ENCODE data around the gene RNF181.
"Not testable (repeated sequence)": the region's sequence is repeated elsewhere in the genome, so short reads cannot be mapped to it uniquely, and the experiment has no call there.

The RNF181 gene, protein sequence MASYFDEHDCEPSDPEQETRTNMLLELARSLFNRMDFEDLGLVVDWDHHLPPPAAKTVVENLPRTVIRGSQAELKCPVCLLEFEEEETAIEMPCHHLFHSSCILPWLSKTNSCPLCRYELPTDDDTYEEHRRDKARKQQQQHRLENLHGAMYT

DNA sequence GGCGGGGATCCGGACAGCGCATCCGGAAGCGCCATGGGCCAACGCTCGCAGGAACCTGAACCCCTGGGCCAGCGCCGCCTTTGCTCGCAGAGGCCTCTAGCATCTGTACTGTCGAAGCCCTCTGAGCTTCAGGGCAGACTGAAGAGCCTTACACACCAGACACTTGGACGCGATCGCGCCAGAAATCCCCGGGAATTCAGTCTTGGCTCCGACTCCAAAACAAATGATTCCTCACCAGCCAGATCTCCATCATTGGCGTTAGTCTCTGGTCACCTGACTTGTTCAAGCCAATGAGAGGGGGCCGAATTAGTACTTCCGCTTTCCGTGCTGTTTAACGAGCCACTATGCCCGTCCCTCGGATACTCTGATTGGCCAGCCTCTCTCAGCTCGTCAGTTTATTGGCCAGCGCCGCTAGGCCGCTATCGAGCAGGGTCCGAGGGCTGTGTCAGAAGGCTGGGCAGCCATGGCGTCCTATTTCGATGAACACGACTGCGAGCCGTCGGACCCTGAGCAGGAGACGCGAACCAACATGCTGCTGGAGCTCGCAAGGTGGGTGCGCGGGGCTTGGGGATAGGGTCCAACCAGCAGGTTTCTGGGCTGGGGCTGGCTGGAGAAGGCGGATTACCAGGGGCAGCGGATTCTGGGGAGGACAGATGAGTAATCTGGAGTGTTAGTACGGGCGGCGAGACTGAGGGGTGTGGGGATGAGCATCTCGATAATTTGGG lies at the start of gene RNF181:
Gene RNF181, plus strand, starts transcription at position 445 of the 725 bp plus-strand sequence. Its CDS starts 19 bp downstream, at position 464.
- peak; percentile 97 for DNase-seq

DNA sequence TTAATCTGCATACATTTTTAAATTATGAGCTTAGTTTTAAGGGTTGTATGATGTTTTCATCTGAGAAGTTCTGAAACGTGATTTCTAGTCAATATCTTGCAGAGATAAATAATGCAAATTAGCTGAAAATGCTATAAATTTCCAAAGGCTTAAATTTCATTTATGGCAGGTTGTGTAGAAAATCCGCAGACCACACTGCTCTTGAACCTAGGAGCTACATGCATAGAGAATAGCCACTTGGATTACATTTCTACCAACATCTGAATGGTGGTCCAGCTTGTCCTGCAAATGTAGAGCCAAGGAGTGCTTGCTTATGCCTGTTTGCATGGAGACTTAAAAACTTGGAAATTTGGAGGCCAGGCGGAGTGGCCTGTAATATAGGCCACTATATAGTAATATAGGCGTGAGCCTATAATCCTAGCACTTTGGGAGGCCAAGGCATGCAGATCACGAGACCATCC lies 49.7 kb upstream of the RNF181 start:
- DNase-seq, result no peak

DNA sequence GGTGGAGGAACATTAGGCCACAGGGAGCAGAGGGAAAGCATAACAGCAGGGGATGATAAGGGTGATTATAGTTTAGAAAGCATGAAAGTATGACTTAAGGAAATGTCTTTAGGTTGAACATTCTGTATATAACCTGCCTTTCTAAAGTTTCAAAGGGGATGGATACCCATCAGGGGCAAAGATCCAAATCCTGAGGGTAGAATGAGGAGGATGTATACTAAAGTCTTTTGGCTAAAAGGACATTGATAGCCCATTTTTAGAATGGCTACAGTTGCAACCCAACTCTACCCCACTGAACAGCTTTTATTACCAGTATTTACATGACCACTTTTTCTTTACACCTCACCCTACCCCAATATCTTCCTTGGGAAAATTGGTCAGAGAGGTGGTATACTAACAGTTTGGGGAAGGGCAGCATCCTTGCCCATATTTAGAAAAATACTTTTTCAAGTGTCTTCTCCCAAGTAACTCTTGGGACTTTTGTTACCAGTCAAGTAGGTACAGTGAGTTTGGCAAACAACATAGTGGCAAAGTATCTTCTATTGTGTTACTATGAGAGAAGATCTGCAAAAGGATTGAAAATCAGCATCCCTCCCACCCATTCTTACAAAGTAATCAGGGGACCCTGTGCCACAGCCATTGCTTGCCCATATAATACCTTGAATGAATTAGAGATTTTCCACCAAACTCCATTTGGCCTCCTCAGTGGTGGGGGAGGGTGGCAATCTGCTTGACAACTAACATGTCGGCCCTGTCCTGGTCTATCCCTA lies 48.3 kb upstream of the RNF181 start:
- DNase-seq, result no peak

DNA sequence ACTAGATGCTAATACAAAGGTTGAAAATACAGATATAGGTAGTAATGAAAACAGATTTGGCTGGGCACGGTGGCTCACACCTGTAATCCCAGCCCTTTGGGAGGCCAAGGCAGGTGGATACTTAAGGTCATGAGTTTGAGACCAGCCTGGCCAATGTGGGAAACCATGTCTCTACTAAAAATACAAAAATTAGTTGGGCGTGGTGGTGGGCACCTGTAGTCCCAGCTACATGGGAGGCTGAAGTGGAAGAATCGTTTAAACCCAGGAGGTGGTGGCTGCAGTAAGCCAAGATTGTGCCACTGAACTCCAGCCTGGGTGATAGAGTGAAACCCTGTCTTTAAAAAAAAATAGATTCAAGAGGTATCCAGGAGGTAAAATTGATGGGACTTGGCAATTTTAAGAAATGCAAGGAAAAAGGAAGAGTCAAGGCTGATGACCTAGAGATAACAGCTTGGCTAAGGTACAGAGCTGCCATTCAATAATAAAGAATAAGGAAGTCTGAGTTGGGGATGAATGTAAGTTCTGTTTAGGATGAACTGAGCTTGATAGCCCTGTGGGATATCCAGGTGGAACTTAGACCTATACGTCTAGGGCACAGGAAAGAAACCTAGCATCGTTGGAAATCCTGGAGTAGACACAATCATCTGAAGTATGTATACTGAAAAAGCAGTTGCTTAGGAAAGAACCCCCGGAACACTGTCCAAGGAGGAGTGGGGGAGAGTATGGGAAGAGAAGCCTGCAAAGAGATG lies 47.5 kb upstream of the RNF181 start:
- no peak for DNase-seq

DNA sequence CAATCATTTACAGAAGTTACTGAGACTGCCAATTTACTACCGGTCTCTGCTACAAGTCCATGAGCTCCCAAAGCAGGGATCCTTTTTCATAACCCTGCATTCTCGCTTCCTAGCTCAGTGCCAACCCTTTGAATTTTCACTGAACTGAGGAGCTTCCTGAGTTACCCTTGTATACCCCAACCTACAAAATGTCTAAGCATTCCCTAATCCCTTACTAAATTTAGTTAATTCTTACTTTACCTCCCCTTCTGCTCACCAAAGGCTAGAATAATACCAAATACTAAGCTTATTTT lies 47.0 kb upstream of the RNF181 start:
- DNase-seq, result no peak

DNA sequence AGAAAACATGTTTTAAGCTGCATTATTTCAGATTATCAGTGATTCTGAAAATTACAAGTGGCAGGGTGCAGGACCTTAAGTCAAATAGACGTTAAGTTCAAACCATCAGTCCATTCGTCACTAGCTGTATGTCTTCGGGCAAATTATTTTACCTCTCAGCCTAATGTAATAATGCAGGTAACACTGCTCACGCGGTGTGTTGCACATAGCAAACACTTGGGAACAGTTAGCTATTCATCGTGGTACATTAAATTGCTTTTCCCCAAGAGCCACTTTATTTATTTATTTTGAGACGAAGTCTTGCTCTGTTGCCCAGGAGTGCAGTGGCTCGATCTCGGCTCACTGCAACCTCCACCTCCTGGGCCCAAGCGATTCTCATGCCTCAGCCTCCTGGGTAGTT lies 46.5 kb upstream of the RNF181 start:
- DNase-seq, result no peak

DNA sequence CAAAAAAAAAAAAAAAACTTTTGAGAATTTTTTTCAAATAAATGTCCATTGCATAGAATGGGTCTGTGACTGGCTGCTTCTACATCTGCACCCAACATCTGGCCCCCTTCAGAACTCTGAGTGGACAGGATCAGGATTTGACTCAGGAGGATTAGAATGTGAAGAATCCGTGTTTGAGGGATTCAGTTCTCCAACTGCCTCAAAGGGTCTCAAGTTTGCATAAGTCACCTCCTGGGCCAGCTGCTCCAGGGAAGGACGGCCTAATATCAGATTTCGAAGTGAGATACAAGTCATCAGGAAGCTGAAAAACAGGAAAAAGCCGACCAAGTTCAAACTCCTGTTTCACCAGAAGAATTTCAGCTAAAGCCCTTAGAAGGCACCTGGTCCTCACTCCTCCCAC lies 45.7 kb upstream of the RNF181 start:
- DNase-seq, result no peak

DNA sequence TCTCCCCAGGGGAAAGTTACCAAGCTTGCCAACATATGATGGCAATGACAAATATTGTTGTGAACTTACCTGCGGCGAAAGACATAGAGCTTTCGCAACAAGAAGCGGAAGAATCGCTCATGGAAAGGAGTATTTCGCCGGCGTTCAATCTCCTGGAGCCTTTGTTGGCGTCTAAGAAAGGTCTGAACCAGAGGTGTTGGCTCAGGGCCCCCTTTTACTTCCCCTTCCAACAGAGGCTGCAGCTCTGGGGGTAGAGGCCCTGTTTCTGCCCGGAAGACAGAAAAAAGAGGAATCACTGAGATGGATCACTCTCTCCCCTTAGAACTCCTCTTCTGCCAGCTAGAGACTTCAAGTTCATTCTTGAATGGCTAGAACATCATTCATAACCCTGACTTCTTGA lies 45.1 kb upstream of the RNF181 start:
- no peak for DNase-seq

DNA sequence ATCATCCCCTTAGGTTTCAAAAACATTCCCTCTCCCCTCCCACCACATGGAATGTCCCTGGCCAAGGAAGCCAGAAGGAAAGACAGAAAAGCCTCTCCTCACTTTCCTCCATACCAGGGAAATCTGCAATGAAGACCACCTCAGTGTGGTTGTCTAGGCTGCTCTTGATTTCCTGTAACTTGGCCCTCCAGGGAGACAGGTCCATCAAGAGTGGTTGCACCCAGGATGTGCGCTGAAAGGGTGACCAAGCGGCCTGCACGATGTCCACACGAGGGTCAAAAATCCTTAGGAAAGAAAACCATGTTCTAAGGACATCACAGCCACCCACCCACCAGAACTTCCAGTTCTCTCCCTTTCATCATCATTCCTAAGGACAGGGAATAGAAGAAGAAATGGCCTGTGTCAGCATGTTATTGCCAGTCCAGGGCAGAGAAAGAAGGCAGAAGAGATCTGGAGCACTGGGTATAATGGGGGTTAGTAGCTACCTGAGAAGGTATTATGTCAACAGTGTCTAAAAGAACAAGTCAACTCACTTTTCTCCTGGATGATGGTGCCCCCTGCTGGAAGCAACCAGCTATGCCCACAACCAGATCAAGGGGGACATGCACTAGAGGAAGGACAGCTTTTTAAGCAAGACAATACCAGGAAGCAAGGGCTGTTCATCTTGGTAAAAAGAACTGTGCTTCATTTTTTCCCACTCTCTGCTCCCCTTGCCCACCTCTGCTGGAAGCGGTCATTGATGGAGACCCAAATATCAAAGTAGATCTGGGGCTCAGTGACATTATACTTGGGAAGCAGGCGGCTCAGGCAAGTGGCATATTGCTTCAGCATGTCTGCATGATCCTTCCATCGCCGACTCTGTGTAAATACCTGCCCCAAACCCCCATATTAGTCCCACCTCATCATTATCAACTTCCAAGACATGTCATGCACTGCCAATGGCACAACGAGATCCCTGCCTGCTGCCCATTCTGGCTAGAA lies 43.6 kb upstream of the RNF181 start:
- peak; percentile 87 for DNase-seq

DNA sequence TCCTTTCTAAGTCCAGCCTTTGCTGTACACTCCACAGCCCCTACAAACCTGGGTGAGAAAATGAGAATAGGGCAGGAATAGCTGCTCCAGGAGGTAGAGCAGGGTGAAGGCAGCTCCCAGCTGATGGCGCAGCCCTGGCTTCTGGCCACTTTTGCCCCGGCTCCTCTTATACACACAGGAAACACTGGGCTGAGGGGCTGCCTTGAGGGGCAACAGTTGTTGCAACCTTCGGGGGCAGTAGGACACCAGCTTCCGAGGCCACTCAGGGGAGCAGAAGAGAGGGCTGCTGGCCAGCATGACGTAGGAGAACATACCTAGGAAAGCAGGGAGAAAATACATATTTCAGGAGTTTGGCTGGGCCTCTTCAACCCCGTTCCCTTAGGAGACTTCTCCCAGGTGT lies 42.4 kb upstream of the RNF181 start:
- no peak for DNase-seq

DNA sequence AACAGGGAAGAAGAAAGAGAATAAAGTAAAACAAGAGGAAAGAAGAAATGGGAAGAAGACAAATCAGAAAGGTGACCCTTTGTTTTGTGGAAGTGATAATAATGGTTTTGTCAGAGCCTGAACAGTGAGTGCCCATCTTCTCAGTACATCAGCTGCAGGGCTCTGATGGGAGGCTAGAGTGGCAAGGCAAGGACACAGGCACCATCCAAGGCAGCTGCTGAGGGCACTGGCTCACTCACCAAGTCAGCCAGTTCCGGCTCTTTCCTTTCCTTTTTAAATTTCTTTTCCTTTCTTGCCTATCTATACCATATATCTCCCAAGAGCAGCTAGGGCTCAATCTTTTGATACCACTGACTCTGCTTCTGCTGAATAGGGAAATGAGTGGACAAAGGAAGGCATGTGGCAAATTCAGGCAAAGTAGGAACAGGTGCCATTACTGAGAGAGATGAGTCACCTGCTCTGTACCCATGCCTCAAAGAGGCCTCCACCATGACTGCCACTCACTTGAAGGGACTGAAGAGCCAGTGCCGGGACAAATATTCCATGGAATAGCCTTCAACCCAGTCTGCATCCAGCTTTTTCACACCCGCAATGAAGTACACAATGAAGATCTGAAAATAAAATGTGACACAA lies 40.4 kb upstream of the RNF181 start:
- no peak for DNase-seq

DNA sequence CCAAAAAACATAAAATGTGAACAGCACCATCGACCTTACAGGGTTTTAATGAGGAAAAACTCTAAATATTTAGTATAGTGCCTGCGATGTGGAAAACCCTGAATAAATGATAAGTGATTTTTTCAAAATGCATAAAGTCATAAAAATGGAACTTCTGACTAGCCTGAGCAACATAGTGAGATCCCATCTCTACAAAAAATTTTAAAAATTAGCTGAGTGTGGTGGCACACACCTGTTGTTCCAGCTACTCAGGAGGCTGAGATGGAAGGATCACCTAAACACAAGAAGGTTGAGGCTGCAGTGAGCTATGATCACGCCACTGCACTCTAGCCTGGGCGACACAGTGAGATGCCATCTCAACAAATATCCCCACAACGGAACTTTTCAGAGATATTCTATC lies 38.4 kb upstream of the RNF181 start:
- DNase-seq, result no peak

DNA sequence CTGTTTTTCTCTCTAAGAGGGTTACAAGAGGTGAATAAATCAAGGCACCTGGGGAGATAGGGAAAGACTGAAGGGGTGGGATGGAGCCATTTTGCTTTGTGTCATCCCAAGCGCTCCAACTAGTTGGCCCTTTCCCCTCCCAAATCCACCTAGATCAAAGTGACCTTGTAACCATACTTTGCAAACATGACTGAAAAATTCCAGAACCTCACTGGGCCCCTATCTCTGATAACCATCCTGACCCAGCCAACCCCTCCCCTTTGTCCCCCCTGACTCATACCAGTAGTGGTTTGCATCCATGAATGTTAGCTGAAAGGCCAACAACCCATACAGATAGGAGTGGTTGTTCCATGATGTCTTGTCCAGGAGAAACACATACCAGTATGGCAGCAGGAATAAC lies 37.4 kb upstream of the RNF181 start:
- DNase-seq, result no peak

DNA sequence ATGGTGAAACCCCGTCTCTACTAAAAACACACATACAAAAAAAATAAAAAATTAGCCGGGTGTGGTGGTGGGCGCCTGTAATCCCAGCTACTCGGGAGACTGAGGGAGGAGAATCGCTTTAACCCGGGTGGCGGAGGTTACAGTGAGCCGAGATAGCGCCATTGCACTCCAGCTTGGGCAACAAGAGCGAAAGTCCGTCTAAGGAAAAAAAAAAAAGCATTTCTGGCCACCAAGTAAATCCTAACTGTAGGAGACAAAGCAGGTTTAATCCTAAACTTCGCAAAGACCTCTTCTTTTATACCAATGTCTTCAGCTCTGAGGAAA lies 35.2 kb upstream of the RNF181 start:
- not testable (repeated sequence) for DNase-seq

DNA sequence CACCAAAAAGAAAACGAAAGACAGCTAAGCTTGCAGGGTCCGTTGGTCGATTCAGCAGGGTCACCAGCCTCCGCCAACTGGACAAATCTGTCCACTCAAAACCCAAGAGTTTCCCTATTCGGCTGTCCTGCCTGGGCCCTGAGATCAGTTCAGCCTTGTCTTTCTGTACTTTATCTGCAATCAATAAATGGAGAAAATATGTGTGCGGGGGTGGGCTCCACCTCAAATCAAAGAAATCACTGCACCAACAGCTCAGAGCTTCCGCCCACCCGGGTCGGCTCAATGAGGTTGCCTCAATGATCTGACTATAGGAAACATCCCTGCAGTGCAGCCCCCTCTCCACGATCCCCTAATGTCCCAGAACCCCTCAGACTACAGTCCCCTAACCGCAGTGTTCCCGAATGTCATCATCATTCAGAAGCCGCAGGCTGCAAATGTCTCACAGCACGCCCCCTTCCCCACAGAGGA lies 34.7 kb upstream of the RNF181 start:
- no peak for DNase-seq

DNA sequence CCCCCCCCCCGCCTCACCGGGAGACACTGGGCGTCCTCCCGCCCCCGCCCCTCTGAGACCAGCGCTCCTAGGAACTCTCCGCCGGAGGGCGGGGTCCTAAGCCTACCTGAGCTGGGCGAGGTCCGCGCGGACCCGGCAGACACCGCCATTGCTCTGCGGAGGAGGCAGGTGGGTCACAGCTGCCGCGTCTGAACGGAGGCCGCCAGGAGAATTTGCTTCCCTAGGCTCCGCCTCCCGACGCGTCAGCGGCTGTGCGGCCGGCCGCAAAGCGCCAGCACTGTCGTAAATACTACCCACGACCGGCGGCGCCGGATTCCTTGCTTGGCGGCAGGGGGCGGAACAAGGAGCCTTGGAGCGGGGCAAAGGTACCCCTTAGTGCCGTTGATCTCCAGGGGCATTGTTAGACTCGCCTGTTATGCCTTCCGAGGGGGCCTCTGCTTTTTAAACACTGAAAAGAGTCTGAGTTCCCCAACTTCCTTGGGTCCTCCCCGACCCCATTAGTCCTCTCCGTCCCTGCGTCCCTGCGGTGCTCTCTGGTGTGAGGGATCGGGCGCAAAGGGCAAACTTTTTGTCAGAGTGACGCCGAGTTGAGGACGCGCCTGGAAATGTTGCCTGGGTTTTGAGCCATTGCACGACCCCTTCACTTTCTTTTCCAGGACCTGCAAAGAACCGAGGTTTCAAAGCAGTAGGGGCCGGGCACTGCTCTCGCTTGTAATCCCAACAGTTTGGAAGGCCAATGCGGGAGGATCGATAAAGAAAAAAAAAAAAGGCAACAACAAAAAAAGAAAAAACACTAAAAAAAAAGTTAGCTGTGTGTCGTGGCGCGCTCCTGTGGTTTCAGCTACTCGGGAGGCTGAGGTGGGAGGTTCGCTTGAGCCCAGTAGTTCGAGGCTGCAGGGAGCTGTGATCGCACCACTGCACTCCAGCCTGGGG lies 34.0 kb upstream of the RNF181 start, which contains the start of gene GGCX:
Gene GGCX, minus strand, starts transcription at position 214 of the 933 bp plus-strand sequence. Its CDS starts 65 bp downstream, at position 149.
- DNase-seq, result peak; percentile 97

DNA sequence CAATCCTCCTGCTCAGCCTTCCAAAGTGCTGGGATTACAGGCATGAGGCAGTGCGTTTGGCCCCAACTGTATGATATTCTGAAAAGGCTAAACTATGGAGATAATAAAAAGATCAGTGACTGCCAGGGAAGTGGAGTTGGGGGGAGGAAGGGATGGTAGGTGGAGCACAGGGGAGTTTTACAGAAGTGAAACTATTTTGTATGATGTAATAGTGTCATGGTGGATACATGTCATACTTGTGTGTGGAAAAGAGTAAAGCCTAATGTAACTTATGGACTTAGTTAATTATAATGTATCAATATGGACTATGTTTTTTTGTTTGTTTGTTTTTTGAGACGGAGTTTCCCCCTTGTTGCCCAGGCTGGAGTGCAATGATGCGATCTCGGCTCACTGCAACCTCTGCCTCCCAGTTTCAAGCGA lies 31.4 kb upstream of the RNF181 start:
- no peak for DNase-seq

DNA sequence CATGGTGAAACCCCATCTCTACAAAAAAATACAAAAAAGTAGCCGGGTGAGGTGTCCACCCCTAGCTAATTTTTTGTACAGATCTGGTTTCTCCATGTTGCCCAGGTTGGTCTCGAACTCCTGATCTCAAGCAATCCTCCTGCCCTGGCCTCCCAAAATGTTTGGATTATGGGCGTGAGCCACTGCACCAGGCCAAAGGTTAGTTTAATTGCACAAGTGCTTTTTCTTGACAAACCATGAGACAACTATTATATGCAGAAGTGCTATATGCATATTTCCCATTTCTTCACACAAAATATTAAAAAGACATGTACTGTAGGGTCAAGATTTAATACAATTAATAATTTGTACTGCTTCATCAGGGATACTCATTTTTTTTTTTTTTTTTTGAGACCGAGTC lies 29.3 kb upstream of the RNF181 start:
- no peak for DNase-seq

DNA sequence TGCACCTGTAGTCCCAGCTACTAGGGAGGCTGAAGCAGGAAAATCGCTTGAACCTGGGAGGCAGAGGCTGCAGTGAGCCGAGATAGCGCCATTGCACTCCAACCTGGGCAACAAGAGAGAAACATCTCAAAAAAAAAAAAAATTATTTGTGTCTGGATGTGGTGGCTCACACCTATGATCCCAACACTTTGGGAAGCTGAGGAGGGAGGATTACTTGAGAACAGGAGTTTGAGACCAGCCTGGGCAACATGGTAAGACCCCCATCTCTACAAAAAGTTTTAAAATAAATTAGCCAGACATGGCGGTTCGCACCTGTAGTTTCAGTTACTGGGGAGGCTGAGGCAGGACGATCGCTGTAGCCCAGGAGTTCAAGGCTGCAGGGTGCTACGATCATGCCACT lies 19.8 kb upstream of the RNF181 start:
- DNase-seq, result no peak

DNA sequence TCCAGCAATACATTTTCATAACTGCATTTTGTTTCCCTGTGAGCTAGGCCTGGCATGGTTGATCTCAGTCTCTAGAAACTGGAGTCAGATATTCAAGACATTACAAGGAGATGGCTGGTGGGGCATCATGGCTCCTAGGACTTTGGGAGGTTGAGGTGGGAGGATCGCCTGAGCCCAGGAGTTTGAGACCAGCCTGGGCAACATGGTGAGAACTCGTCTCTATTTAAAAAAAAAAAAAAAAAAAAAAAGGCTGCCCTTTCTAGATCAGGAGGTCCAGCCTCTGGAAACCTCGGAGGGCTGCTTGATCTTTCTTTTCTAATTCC lies 18.5 kb upstream of the RNF181 start:
- DNase-seq, result no peak
